Osteocyte (in vitro differentiated cells): ENCODE results near the gene IFIT3. TPM values are rescaled to one million over a fixed set of nuclear protein-coding genes. Genes with fewer than 3 reads are reported as not detected.
A peak's percentile ranks its signal among the peaks of the same experiment; 100 is the strongest.
"Not testable (repeated sequence)": the region's sequence is repeated elsewhere in the genome, so short reads cannot be mapped to it uniquely, and the experiment has no call there.

Experiments used
- DNase-seq: peaks from one replicate; pipeline ENCODE4 v3.0.0; 2021; ENCODE audit warnings: mixed read lengths; ENCODE audit not compliant: unreplicated experiment; ENCODE audit errors: extremely low spot score
- H3K27ac Mint-ChIP-seq: one replicate; pipeline ENCODE4 v1.8.0; 2021; ENCODE audit warnings: mild to moderate bottlenecking, mixed read lengths; ENCODE audit not compliant: unreplicated experiment
- H3K27me3 Mint-ChIP-seq: one replicate; pipeline ENCODE4 v1.8.0; 2021; ENCODE audit warnings: mixed read lengths; ENCODE audit not compliant: unreplicated experiment
- H3K36me3 Mint-ChIP-seq: one replicate; pipeline ENCODE4 v1.8.0; 2021; ENCODE audit warnings: mixed read lengths; ENCODE audit not compliant: unreplicated experiment
- H3K4me1 Mint-ChIP-seq: one replicate; pipeline ENCODE4 v1.8.0; 2021; ENCODE audit warnings: mixed read lengths; ENCODE audit not compliant: unreplicated experiment
- H3K4me3 Mint-ChIP-seq: one replicate; pipeline ENCODE4 v1.8.0; 2021; ENCODE audit warnings: mild to moderate bottlenecking, moderate library complexity, mixed read lengths; ENCODE audit not compliant: unreplicated experiment
- H3K9me3 Mint-ChIP-seq: one replicate; pipeline ENCODE4 v1.8.0; 2021; ENCODE audit warnings: mixed read lengths; ENCODE audit not compliant: unreplicated experiment
- CTCF ChIP-seq: fragments of 200-600 bp; sonication (generic); IDR thresholded peaks from 2 replicates; pipeline ENCODE4 v1.5.0; 2021; ENCODE audit warnings: antibody characterized with exemption, mild to moderate bottlenecking, moderate library complexity
- total RNA-seq: library from RNA; stranded (reverse); gene quantifications from 2 replicates; pipeline ENCODE4 v1.2.1, GENCODE V29; 2021

The IFIT3 gene
- total RNA-seq, 1 donor from 2014 or later: 19.9 TPM

GRCh38 chr10:89347701-89348457 is 20.1 kb downstream of the IFIT3 start:
- no peak for TF ChIP-seq CTCF
- Mint-ChIP-seq H3K27ac (peak overlapping the region; percentile 64), H3K4me1 (peaks cover 45% of the 10 kb centered on the region), H3K36me3 (no peaks in the 10 kb centered on the region), H3K4me3 (no peak overlapping the region), H3K9me3 (no peaks in the 10 kb centered on the region), H3K27me3 (no peaks in the 10 kb centered on the region)
- DNase-seq: no peak

GRCh38 chr10:89348481-89348880 is 20.7 kb downstream of the IFIT3 start:
- no peak for TF ChIP-seq CTCF
- Mint-ChIP-seq H3K4me1 (peaks cover 46% of the 10 kb centered on the region), H3K27ac (no peak overlapping the region), H3K9me3 (no peaks in the 10 kb centered on the region), H3K36me3 (no peaks in the 10 kb centered on the region), H3K4me3 (no peak overlapping the region), H3K27me3 (no peaks in the 10 kb centered on the region)
- no peak for DNase-seq

- peaks cover 48% of the 10 kb centered on the region for H3K4me1 Mint-ChIP-seq
Observed at GRCh38 chr10:89348975-89349374, 21.2 kb downstream of the IFIT3 start.

GRCh38 chr10:89350631-89351315 is 23.0 kb downstream of the IFIT3 start:
- not testable (repeated sequence) for H3K36me3 Mint-ChIP-seq, H3K9me3 Mint-ChIP-seq, DNase-seq, H3K27me3 Mint-ChIP-seq
- Mint-ChIP-seq H3K27ac (peak overlapping the region; percentile 99), H3K4me3 (peak overlapping the region; percentile 9), H3K4me1 (peaks cover 50% of the 10 kb centered on the region)

More at GRCh38 chr10:89348975-89349374, 21.2 kb downstream of the IFIT3 start:
- Mint-ChIP-seq H3K36me3 (peaks cover 2% of the 10 kb centered on the region), H3K4me3 (no peak overlapping the region), H3K9me3 (peaks cover under 1% of the 10 kb centered on the region), H3K27ac (peak overlapping the region; percentile 24), H3K27me3 (no peaks in the 10 kb centered on the region)
- TF ChIP-seq CTCF: no peak
- no peak for DNase-seq

- Mint-ChIP-seq H3K27me3 (no peaks in the 10 kb centered on the region), H3K36me3 (peaks cover 5% of the 10 kb centered on the region), H3K9me3 (peaks cover 4% of the 10 kb centered on the region), H3K27ac (peak overlapping the region; percentile 99), H3K4me3 (peak overlapping the region; percentile 57), H3K4me1 (peaks cover 49% of the 10 kb centered on the region)
- DNase-seq: no peak
- no peak for TF ChIP-seq CTCF
Observed at GRCh38 chr10:89351412-89351779, 23.6 kb downstream of the IFIT3 start.
